ENCODE measurements around the gene ZNF281.

The ZNF281 gene

GRCh38 chr1:200437556-200438203 lies 27.8 kb upstream of the ZNF281 start:
- H3K36me3 Mint-ChIP-seq (ENCODE audit: low read depth) = no peaks in the 10 kb centered on the region
- H3K4me3 Mint-ChIP-seq = peak overlapping the region; percentile 52
- no peaks in the 10 kb centered on the region for H3K9me3 Mint-ChIP-seq
- peaks cover 29% of the 10 kb centered on the region for H3K4me1 Mint-ChIP-seq (ENCODE audit: low read depth)
- H3K27ac Mint-ChIP-seq = peak overlapping the region; percentile 86
- H3K27me3 Mint-ChIP-seq = no peaks in the 10 kb centered on the region

GRCh38 chr1:200437088-200437487 lies 27.3 kb upstream of the ZNF281 start:
- no peak overlapping the region for H3K4me3 Mint-ChIP-seq

GRCh38 chr1:200436436-200436835 lies 26.6 kb upstream of the ZNF281 start:
- peaks cover 32% of the 10 kb centered on the region for H3K4me1 Mint-ChIP-seq (ENCODE audit: low read depth)
- no peaks in the 10 kb centered on the region for H3K36me3 Mint-ChIP-seq (ENCODE audit: low read depth)
- no peaks in the 10 kb centered on the region for H3K9me3 Mint-ChIP-seq
- H3K27me3 Mint-ChIP-seq = no peaks in the 10 kb centered on the region
- no peak overlapping the region for H3K4me3 Mint-ChIP-seq
- no peak overlapping the region for H3K27ac Mint-ChIP-seq

More at GRCh38 chr1:200437088-200437487, 27.3 kb upstream of the ZNF281 start:
- Mint-ChIP-seq H3K27me3 (no peaks in the 10 kb centered on the region), H3K27ac (peak overlapping the region; percentile 86), H3K9me3 (no peaks in the 10 kb centered on the region), H3K36me3 (ENCODE audit: low read depth) (no peaks in the 10 kb centered on the region), H3K4me1 (ENCODE audit: low read depth) (peaks cover 32% of the 10 kb centered on the region)

GRCh38 chr1:200435200-200435780 lies 25.5 kb upstream of the ZNF281 start:
- Mint-ChIP-seq H3K4me3 (no peak overlapping the region), H3K27me3 (no peaks in the 10 kb centered on the region), H3K36me3 (ENCODE audit: low read depth) (no peaks in the 10 kb centered on the region), H3K27ac (no peak overlapping the region), H3K9me3 (no peaks in the 10 kb centered on the region), H3K4me1 (ENCODE audit: low read depth) (peaks cover 32% of the 10 kb centered on the region)

GRCh38 chr1:200433586-200433985 lies 23.8 kb upstream of the ZNF281 start:
- Mint-ChIP-seq H3K4me1 (ENCODE audit: low read depth) (peaks cover 35% of the 10 kb centered on the region), H3K36me3 (ENCODE audit: low read depth) (no peaks in the 10 kb centered on the region), H3K27ac (no peak overlapping the region), H3K9me3 (no peaks in the 10 kb centered on the region), H3K27me3 (no peaks in the 10 kb centered on the region), H3K4me3 (no peak overlapping the region)

GRCh38 chr1:200432586-200432985 lies 22.8 kb upstream of the ZNF281 start:
- peaks cover 35% of the 10 kb centered on the region for H3K4me1 Mint-ChIP-seq (ENCODE audit: low read depth)
- peak overlapping the region; percentile 15 for H3K27ac Mint-ChIP-seq
- H3K4me3 Mint-ChIP-seq = no peak overlapping the region
- H3K9me3 Mint-ChIP-seq = no peaks in the 10 kb centered on the region
- H3K36me3 Mint-ChIP-seq (ENCODE audit: low read depth) = no peaks in the 10 kb centered on the region
- H3K27me3 Mint-ChIP-seq = no peaks in the 10 kb centered on the region

- Mint-ChIP-seq H3K27ac (peak overlapping the region; percentile 2), H3K4me3 (no peak overlapping the region), H3K27me3 (no peaks in the 10 kb centered on the region), H3K4me1 (ENCODE audit: low read depth) (peaks cover 27% of the 10 kb centered on the region), H3K9me3 (no peaks in the 10 kb centered on the region), H3K36me3 (ENCODE audit: low read depth) (no peaks in the 10 kb centered on the region)
Observed at GRCh38 chr1:200429221-200429751, 19.4 kb upstream of the ZNF281 start.

- H3K9me3 Mint-ChIP-seq = no peaks in the 10 kb centered on the region
- peak overlapping the region; percentile 2 for H3K27ac Mint-ChIP-seq
- H3K4me3 Mint-ChIP-seq = no peak overlapping the region
- peaks cover 27% of the 10 kb centered on the region for H3K4me1 Mint-ChIP-seq (ENCODE audit: low read depth)
- no peaks in the 10 kb centered on the region for H3K36me3 Mint-ChIP-seq (ENCODE audit: low read depth)
- no peaks in the 10 kb centered on the region for H3K27me3 Mint-ChIP-seq
Observed at GRCh38 chr1:200428482-200429205, 18.8 kb upstream of the ZNF281 start.

- Mint-ChIP-seq H3K27me3 (peaks cover 3% of the 10 kb centered on the region), H3K27ac (no peak overlapping the region), H3K4me1 (ENCODE audit: low read depth) (peaks cover 24% of the 10 kb centered on the region), H3K9me3 (no peaks in the 10 kb centered on the region), H3K36me3 (ENCODE audit: low read depth) (no peaks in the 10 kb centered on the region), H3K4me3 (no peak overlapping the region)
Observed at GRCh38 chr1:200427744-200428143, 17.9 kb upstream of the ZNF281 start.

GRCh38 chr1:200426196-200426595 lies 16.4 kb upstream of the ZNF281 start:
- Mint-ChIP-seq H3K4me1 (ENCODE audit: low read depth) (peaks cover 20% of the 10 kb centered on the region), H3K36me3 (ENCODE audit: low read depth) (no peaks in the 10 kb centered on the region), H3K4me3 (no peak overlapping the region), H3K9me3 (no peaks in the 10 kb centered on the region), H3K27ac (no peak overlapping the region), H3K27me3 (peaks cover 9% of the 10 kb centered on the region)

- H3K27ac Mint-ChIP-seq = no peak overlapping the region
- H3K4me3 Mint-ChIP-seq = no peak overlapping the region
- H3K36me3 Mint-ChIP-seq (ENCODE audit: low read depth) = no peaks in the 10 kb centered on the region
- H3K9me3 Mint-ChIP-seq = no peaks in the 10 kb centered on the region
- peaks cover 14% of the 10 kb centered on the region for H3K27me3 Mint-ChIP-seq
- peaks cover 7% of the 10 kb centered on the region for H3K4me1 Mint-ChIP-seq (ENCODE audit: low read depth)
Observed at GRCh38 chr1:200423235-200423634, 13.4 kb upstream of the ZNF281 start.

- no peaks in the 10 kb centered on the region for H3K9me3 Mint-ChIP-seq
- H3K27me3 Mint-ChIP-seq = peaks cover 15% of the 10 kb centered on the region
- no peaks in the 10 kb centered on the region for H3K36me3 Mint-ChIP-seq (ENCODE audit: low read depth)
- no peaks in the 10 kb centered on the region for H3K4me1 Mint-ChIP-seq (ENCODE audit: low read depth)
- H3K27ac Mint-ChIP-seq = no peak overlapping the region
- H3K4me3 Mint-ChIP-seq = no peak overlapping the region
Observed at GRCh38 chr1:200422211-200422610, 12.4 kb upstream of the ZNF281 start.

GRCh38 chr1:200415789-200416593 lies 6.2 kb upstream of the ZNF281 start:
- Mint-ChIP-seq H3K36me3 (ENCODE audit: low read depth) (no peaks in the 10 kb centered on the region), H3K27ac (no peak overlapping the region), H3K27me3 (peaks cover 9% of the 10 kb centered on the region), H3K4me1 (ENCODE audit: low read depth) (peaks cover 10% of the 10 kb centered on the region), H3K9me3 (no peaks in the 10 kb centered on the region), H3K4me3 (no peak overlapping the region)

- Mint-ChIP-seq H3K4me3 (no peak overlapping the region), H3K4me1 (ENCODE audit: low read depth) (peaks cover 17% of the 10 kb centered on the region), H3K36me3 (ENCODE audit: low read depth) (no peaks in the 10 kb centered on the region), H3K9me3 (no peaks in the 10 kb centered on the region), H3K27me3 (peaks cover 9% of the 10 kb centered on the region), H3K27ac (no peak overlapping the region)
Observed at GRCh38 chr1:200415227-200415626, 5.4 kb upstream of the ZNF281 start.

All from stimulated activated naive CD8-positive, alpha-beta T cell treated with anti-CD3 and anti-CD28 coated beads, Interleukin-15, Interleukin-2, amounts not matched to agents 100 ng/mL and 50 ng/mL, for 24 hours (primary cell).